Measurements from ENCODE around the gene GPR146.
A peak's percentile ranks its signal among the peaks of the same experiment; 100 is the strongest.

Gene GPR146

DNA sequence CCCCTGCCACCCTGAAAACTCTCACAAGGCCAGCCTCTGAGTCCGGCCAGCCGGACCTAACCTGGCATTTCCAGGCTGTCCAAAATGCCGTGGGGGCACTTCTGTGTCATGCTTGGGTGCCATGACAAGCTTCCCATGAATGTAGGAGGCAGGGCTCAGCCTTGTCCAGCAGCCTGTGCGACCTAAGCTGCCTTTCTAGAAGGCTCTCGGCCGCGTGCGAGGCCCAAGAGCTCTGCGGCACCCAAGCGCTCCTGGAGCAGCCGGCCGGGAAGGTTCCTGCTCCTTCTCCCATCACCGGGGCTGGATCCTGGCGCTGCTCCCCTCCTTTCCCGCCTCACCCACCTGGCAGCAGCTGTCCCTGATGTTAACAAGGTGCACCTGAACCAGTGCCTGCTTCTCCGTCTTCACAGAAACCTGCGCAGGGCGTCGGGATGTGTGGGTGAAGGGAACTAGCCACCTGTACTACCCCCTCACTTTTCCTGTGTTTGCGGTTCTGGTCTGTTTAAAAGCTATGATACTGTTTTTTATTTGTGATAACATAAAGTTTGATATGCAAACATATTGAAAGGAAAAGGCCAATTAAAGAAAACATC is 49.7 kb downstream of the GPR146 start:
- H3K4me1 ChIP-seq, result peaks cover 17% of the 10 kb centered on the region
- no peaks in the 10 kb centered on the region for H3K27me3 ChIP-seq
- no peak for DNase-seq
- peaks cover 10% of the 10 kb centered on the region for H3K36me3 ChIP-seq
- TF ChIP-seq CTCF (IDR thresholded peaks at IDR 0.05; ENCODE audit: low read depth, low read length), result no peak
- H3K9me3 ChIP-seq, result no peaks in the 10 kb centered on the region
- H3K4me3 ChIP-seq (ENCODE audit: low read depth, low read length), result no peak overlapping the region

DNA sequence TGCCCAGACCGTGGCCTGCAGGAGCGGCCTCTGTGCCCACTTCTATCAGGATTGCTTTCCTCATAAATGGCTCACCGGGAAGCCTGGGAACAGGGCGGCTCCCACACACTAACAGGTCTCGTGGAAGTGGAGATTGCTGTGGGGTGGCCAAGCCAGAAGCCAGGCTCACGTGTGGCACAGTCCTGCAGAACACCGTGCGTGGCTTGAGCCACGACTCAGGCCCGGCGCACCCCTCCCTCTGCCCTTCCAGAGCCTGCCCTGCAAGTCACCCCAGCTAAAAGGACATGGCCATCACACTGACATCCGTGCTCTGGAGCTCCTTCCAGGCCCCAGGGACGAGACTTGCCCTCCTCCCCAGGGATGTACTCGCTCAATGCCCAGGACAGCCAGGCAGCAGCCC is 50.5 kb downstream of the GPR146 start:
- no peak for TF ChIP-seq CTCF (IDR thresholded peaks at IDR 0.05; ENCODE audit: low read depth, low read length)

DNA sequence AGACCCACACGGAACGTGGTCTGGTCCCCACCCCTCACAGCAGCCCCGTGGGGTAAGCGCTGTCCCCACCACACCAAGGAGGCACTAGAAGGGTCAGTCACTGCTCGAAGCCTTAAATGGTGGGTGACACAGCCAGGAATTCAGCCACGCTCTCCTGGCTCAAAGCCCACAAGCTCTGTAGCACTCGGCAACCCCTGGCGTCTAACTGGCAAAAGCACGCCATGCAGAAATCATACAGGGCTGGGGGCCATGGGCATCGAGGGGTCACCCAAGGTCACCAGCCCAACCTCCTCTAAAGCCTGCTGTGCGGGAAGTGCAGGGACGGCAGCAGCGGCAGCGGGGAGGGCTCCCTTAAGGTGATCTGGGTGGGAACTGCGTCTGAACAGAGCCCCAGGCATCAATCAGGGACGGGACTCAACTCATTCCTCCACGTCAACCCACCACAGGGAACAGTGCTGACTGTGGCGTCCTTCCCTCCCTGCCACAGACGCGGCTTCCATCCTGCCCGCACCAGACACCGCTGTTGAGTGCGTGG is 51.3 kb downstream of the GPR146 start:
- H3K9me3 ChIP-seq, result no peaks in the 10 kb centered on the region
- H3K4me3 ChIP-seq (ENCODE audit: low read depth, low read length), result peak overlapping the region; percentile 61
- peak; percentile 3; the same call in 1 of the 2 replicates for TF ChIP-seq CTCF (IDR thresholded peaks at IDR 0.05; ENCODE audit: low read depth, low read length)
- H3K4me1 ChIP-seq, result peaks cover 21% of the 10 kb centered on the region
- peaks cover 10% of the 10 kb centered on the region for H3K36me3 ChIP-seq
- no peaks in the 10 kb centered on the region for H3K27me3 ChIP-seq
- DNase-seq, result peak; percentile 47

More for the DNA sequence above, 50.5 kb downstream of the GPR146 start:
- Histone ChIP-seq H3K4me3 (ENCODE audit: low read depth, low read length) (no peak overlapping the region), H3K4me1 (peaks cover 17% of the 10 kb centered on the region), H3K27me3 (no peaks in the 10 kb centered on the region), H3K9me3 (no peaks in the 10 kb centered on the region), H3K36me3 (peaks cover 10% of the 10 kb centered on the region)
- DNase-seq, result no peak

DNA sequence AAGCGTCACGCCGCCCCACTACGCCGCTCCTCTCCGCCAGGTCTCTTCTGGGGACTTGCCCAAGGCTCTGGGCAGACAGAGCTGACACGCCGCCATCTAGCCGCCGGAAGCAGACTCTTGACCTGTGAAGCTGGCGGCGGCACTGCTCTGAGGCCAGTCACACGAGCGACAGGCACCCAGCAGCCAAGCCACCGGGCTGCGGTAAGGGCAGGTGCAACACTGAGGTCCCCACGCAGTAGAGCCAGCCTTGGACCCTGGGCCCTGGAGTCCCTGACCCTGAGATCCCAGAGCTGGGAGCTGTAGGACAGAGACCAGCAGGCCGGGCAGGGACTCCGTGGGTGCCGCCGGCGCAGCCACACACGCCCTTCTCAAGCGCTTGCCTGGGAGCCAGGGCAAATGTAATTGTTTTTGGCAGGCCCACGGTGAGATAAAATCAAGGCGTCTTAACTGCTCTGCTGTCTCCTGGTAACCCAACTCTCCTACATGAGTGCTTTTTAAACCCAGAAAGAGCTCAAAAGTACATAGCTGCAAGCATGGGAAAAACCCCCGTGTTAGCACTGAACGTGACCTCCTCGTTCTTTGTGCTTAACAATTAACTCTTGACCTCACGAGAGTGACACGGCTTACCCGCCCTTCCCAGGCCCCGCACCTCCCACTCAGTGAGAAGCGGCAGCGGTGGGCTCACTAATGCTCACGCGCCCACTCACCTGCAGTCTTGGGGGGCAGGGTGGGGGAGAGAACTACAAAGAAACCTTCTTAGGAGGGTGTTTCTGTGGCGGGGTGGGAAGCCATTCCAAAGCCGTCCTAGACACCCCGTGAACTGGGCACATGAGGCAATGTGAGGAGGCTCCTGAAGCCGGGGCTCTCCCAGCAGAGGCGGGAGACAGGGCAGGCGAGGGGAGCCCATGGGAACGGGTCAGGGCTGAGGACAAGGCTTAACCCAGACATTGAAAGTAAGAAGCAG is 52.1 kb downstream of the GPR146 start:
- Histone ChIP-seq H3K4me1 (peaks cover 29% of the 10 kb centered on the region), H3K9me3 (no peaks in the 10 kb centered on the region), H3K36me3 (peaks cover 10% of the 10 kb centered on the region), H3K4me3 (ENCODE audit: low read depth, low read length) (peak overlapping the region; percentile 61), H3K27me3 (no peaks in the 10 kb centered on the region)
- peak; percentile 58 for DNase-seq
- no peak for TF ChIP-seq CTCF (IDR thresholded peaks at IDR 0.05; ENCODE audit: low read depth, low read length)

- Histone ChIP-seq H3K4me3 (ENCODE audit: low read depth, low read length) (no peak overlapping the region), H3K27me3 (no peaks in the 10 kb centered on the region), H3K36me3 (peaks cover 6% of the 10 kb centered on the region), H3K4me1 (peaks cover 34% of the 10 kb centered on the region), H3K9me3 (no peaks in the 10 kb centered on the region)
- DNase-seq, result no peak
- TF ChIP-seq CTCF (IDR thresholded peaks at IDR 0.05; ENCODE audit: low read depth, low read length), result no peak
Measured at GRCh38 chr7:1097120-1097504, 52.8 kb downstream of the GPR146 start.

Data from BE2C (cell line).